HG02798 (cell line): ENCODE results near the gene CHRNA5.

ENCODE experiments used
- ATAC-seq: cut with Tn5 transposase; IDR thresholded peaks from one replicate; pipeline ENCODE4 v1.9.1; 2021; ENCODE audit warnings: mild to moderate bottlenecking; ENCODE audit not compliant: unreplicated experiment, poor library complexity

Gene CHRNA5

GRCh38 chr15:78636378-78636859 lies 71.1 kb downstream of the CHRNA5 start:
- no peak for ATAC-seq

DNA sequence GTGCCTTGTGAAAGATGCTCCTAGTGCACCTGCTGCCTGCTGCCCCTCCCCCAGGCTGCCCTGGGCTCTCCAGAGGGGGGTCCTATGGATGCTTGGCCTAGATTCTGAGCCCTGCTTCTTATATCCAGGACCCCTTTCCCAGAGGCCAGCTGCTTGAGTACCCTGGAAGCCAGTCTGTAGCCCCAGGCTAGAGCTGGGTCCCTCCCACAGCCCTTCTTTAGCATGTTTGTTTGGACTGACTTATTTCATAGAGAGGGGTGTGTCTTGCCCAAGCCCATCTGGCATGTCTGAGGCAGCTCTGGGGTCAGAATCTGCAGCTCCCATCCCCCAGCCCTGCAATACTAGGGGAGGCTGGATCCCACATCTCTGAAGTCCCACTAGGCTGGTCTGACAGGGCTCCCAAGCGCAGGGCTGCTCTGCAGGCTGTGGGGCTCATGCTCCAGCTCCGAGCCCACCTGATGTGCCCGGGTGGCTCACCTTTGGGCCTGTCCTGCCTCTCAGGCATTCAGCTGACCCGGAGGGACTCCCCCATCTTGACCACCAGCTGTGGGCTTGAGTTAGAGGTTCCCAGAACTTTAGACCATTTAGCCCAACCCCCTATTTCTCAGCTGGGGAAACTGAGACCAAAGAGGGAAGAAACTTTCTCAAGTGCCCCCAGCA lies 72.6 kb downstream of the CHRNA5 start:
- ATAC-seq, result no peak

GRCh38 chr15:78638658-78639314 lies 73.5 kb downstream of the CHRNA5 start:
- ATAC-seq, result no peak

DNA sequence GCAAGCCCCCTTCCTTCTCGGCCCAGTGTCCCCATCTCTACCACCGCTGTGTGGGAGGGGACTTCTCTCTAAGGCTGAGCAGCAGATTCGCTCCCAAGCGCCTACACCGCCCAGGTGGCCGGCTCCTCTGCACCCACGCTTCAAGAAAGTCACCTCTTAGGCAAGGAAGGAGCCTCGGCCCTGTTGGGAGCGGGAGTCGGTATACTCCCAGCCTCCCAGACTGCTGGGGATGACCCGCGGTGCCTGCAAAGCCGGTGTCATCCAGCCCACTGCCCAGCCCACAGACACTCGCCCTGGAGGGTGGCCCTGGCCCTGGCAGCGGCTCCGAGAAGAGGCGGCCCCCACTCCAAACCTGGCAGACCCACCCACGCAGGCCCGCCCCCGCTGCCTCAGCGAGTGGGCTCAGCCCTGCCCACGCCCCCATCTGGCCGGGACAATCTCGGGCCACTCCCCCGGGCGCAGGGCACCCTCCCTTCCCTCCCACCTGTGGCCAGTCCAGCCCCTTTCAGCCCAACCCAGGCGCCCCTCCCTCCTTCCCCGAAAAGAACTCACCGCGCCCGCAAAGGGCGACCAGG lies 75.3 kb downstream of the CHRNA5 start:
- no peak for ATAC-seq

- no peak for ATAC-seq
These were observed 75.9 kb downstream of the CHRNA5 start, which contains the start of gene CHRNB4 for GRCh38 chr15:78641102-78641748. Gene CHRNB4, minus strand, starts transcription at chr15:78641210. Its CDS starts 77 bp downstream, at chr15:78641133.

GRCh38 chr15:78641749-78642275 lies 76.5 kb downstream of the CHRNA5 start:
- no peak for ATAC-seq

DNA sequence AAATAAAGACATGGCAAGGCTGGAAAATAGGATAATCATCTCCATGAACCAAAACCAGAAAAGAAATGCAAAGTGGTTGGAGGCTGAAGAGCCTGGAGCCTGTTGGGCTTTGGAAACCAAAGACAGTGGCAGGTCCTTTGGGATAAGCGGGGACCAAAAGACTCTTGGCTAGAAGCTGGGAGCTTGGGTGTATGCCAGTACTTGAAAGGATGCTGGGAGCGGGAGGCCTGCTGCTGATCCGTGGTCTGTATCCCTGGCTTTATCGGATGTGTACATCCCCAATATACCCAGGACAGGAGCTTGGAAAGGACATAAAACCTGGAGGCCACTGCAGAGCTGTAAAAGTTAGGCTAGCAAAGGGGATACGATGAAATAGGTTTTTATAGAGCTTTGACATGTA lies 77.0 kb downstream of the CHRNA5 start:
- no peak for ATAC-seq
